ENCODE measurements around the gene BANF1. TPM values are rescaled to one million over a fixed set of nuclear protein-coding genes. Genes with fewer than 3 reads are reported as not detected.

The BANF1 gene
- polyA plus RNA-seq, 4 donors: 256 to 283 (median 266) TPM

DNA sequence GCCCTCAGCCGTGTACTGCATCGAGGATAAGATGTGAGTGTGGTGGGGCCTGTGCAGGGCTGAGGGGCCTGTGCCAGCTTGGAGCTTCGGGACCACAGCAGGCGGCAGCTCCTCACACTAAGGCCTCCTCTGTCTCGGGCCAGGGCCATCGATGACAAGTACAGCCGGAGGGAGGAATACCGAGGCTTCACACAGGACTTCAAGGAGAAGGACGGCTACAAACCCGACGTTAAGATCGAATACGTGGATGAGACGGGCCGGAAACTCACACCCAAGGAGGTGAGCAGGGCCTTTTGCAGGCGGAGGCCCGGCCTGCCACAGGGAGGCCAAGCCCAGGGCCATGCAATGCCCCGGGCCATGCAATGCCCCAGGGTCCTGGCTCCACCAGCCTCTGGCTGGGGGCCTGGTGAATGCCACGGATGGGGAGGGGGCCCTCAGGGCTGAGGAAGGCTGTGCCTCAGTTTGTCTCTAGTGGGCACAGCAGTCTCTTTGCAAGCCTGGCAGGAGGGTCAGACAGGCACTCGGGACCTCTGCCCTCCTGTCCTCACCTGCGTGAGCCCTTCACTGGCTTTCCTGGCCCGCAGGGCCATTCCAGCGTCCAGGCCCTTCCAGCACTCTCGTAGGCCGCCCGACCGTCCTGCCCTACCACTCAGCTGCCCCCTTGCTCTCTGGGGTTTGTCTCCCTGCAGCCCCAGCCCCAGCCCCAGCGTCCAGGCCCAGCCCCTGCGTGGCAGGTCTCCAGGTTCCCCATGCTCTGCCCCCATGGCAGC lies 24.5 kb upstream of the BANF1 start:
- DNase-seq (ENCODE audit: low read depth in 4 of 4, low spot score in 3 of 4): no peak

- no peak for DNase-seq (ENCODE audit: low read depth in 4 of 4, low spot score in 3 of 4)
Measured at GRCh38 chr11:65978391-65979238, 23.7 kb upstream of the BANF1 start.

DNA sequence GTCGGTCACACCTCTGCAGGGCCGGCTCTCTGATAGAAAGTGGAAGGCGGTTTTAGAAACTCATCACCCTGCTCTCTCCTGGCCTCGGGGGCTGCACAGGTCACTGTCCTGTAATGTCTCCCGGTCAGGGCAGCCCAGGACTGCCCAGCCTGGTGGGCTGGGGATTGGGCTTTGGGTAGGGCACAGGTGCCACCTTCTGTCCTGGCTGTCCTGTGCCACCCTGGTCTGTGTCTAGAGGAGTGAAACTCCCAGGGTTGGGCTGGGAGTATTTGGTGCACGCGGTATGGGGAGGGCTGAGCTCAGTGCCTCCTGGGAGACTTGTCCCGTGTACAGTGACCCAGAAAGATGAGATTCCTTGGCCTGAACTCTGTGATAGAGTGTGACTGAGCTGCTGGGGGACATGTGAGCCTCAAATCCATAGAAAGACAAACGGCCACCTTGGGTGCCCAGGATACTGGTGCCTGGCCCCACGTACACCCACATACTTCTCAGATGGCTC lies 23.0 kb upstream of the BANF1 start:
- no peak for DNase-seq (ENCODE audit: low read depth in 4 of 4, low spot score in 3 of 4)

DNA sequence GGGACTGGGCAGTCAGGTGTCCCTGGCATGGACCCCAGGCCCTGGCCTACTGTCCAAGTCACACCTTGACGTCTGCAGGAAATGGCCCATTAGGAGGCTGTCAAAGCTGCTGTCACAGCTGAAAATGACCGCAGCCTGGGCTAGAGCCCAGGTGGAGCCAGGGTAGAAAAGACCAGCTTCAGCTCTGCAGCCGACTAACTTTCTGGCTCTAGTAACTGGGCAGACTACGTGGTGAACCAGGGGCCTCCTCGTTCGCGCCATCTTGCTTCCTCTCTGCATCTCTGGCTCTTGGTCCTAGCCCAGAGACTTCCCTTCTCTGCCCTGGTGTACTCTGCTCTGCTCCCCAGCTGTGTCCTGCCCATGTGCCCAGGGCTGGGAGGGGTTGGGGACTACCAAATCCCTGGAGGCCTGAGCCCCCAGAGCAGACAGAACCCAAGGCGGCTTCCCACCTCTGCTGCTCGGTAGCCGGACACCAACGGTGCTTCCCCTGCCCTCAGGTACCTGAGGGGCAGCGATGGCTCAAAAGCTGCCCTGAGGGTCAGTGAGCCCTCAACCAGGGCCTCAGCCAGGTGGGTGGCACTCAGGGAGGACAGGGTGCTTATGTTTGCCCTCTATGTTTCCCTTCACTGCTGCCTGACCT lies 21.1 kb upstream of the BANF1 start:
- DNase-seq (ENCODE audit: low read depth in 4 of 4, low spot score in 3 of 4): no peak

- DNase-seq (ENCODE audit: low read depth in 4 of 4, low spot score in 3 of 4): no peak
Measured at GRCh38 chr11:65981972-65982823, 20.1 kb upstream of the BANF1 start.

GRCh38 chr11:65982824-65983588 lies 19.3 kb upstream of the BANF1 start:
- no peak for DNase-seq (ENCODE audit: low read depth in 4 of 4, low spot score in 3 of 4)

GRCh38 chr11:65983589-65983987 lies 18.7 kb upstream of the BANF1 start:
- DNase-seq (ENCODE audit: low read depth in 4 of 4, low spot score in 3 of 4): no peak

- DNase-seq (ENCODE audit: low read depth in 4 of 4, low spot score in 3 of 4): no peak
Measured at GRCh38 chr11:65987336-65987735, 15.0 kb upstream of the BANF1 start.

GRCh38 chr11:65988791-65989592 lies 13.3 kb upstream of the BANF1 start:
- peak; percentile 84 to 95 (median 89) for DNase-seq (ENCODE audit: low read depth in 4 of 4, low spot score in 3 of 4)

DNA sequence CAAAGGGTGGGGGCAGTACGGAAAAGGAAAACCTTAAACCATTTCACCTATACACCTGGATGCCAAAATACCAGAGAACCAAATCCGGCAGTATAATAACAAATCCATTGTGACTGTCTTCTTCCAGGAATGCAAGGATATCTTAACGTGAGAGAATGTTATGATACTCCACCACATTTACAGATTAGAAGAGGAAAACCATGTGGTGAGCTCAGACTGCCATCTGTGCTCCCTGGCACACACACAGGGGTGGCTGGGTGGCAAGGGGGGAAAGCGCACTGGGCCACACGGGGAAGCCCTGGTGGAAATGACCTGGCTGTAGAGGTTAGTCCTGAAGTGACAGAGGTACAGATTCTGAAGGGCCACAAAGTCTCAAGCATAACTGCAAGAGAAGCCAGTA lies 10.2 kb upstream of the BANF1 start:
- no peak for DNase-seq (ENCODE audit: low read depth in 4 of 4, low spot score in 3 of 4)

- no peak for DNase-seq (ENCODE audit: low read depth in 4 of 4, low spot score in 3 of 4)
Measured at GRCh38 chr11:65997286-65997685, 5.0 kb upstream of the BANF1 start.

DNA sequence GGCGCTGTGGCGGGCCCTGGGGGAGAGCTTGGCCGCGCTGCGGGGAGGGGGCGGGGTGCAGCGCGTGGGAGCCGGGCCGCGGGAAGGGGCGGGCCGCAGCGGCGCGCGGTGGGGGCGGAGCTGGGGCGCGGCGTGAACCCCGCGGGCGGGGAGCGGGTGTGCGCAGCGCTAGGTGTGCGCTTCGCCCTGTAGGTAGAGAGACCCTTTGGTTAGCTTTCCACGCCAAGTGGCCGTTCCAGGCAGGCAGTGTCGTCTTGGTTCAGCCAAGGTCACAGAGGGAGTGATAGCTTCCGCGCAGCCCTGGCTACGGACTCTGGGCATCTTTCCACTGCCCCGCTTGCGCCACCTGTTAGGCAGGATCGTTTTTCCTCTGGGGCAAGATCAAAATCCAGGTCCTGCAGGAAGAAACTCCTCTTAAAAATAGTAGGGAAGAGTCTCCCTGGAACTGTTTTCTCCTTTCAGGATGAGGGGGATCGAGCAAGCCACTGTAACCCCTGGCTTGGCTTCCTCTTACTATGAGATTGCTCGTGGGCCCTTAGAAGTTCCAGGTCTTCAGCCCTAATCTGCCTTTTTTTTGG lies 434 bp downstream of the BANF1 start:
- no peak for DNase-seq (ENCODE audit: low read depth in 4 of 4, low spot score in 3 of 4)

GRCh38 chr11:66003291-66003690 lies 988 bp downstream of the BANF1 start:
- no peak for DNase-seq (ENCODE audit: low read depth in 4 of 4, low spot score in 3 of 4)

DNA sequence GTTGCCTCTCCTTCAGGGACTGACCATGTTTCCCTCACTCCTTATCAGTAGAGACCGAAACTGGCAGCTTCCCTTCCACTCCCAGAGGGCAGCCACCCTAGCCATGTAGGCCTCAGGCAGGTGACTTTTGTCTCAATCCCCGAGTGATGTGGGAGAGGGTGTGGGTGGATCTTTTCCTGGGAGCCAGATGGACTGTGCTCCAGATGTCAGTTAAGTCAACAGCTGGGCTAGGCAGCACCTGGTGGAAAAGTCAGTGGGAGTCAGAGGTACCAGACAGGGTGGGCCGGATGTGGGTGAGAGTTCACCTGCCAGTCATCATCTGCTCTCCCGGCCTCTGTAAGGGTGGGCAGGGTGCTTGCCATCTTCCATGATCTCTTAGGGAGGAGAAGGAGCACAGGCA lies 1.9 kb downstream of the BANF1 start:
- DNase-seq (ENCODE audit: low read depth in 4 of 4, low spot score in 3 of 4): no peak

GRCh38 chr11:66006134-66006890 lies 4.0 kb downstream of the BANF1 start:
- no peak for DNase-seq (ENCODE audit: low read depth in 4 of 4, low spot score in 3 of 4)

- DNase-seq (ENCODE audit: low read depth in 4 of 4, low spot score in 3 of 4): no peak
Measured at GRCh38 chr11:66006891-66007176, 4.5 kb downstream of the BANF1 start.

DNA sequence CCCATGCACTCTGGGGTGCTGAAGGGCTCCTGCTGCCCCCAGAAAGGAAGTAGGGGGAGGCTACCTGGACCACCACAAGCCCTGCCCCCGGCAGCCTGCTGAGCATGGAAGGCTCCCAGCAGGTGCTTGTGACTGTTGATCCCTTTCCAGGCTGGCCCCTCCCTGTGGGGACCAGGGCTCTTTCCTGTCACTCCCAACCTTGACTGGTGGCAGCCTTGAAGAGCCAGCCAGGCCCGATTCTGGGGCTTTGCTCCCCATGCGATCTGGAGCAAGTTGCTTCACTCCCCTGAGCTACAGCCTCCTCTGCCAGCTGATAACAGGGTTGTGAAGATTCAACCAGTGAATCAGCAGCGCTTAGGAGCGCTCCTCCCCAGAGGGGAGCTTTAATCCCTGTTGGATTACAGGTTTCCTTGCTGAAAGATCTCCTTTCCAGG lies 4.9 kb downstream of the BANF1 start:
- no peak for DNase-seq (ENCODE audit: low read depth in 4 of 4, low spot score in 3 of 4)

GRCh38 chr11:66008095-66008467 lies 5.8 kb downstream of the BANF1 start:
- no peak for DNase-seq (ENCODE audit: low read depth in 4 of 4, low spot score in 3 of 4)

Data from left renal pelvis (tissue), 4 donors.